ENCODE data around the gene ISL2.

ISL2 gene

GRCh38 chr15:76343313-76343996 lies 6.9 kb downstream of the ISL2 start:
- no peak for DNase-seq

- DNase-seq = no peak
Observed at GRCh38 chr15:76344893-76345582, 8.5 kb downstream of the ISL2 start.

- no peak for DNase-seq
Observed at GRCh38 chr15:76345583-76345879, 9.0 kb downstream of the ISL2 start.

DNA sequence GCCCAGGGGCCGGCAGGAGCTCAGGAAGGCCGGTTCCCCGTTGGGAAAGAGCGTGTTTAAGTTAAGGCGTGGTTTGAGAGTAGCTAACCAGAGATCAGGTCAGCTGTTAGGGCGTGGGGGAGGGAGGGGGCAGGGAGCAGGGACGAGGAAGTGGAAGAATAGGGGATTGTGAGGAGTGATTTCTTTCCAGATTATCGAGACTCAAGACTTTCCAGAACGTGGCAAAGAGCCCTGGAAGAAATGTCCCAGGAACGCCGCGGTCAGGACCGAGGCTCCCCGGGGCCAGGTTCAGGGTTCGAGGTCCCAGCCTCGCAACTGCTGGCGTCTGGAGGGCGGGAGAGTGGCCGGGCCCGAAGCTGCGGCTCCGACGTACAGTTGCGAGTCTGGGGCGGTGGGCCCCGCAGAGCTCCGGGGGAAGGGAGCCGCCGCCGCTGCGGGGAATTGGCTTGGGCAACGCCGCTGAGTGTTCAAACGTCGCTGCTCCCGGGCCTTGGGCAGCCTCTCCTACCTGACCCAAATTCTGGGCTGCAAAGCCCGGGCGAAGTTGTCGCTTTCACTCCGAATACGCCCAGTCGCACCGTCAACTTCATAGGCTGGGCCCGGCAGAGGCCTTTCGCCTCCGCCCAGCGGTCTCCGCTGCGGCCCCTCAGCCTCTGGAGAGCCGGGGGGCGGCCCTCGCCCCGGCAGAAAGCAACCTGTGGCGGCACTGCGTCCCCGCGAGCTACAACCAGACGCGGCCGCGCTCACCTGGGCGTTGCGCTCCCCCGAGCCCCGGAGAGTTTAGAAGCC lies 9.5 kb downstream of the ISL2 start:
- DNase-seq = no peak

DNA sequence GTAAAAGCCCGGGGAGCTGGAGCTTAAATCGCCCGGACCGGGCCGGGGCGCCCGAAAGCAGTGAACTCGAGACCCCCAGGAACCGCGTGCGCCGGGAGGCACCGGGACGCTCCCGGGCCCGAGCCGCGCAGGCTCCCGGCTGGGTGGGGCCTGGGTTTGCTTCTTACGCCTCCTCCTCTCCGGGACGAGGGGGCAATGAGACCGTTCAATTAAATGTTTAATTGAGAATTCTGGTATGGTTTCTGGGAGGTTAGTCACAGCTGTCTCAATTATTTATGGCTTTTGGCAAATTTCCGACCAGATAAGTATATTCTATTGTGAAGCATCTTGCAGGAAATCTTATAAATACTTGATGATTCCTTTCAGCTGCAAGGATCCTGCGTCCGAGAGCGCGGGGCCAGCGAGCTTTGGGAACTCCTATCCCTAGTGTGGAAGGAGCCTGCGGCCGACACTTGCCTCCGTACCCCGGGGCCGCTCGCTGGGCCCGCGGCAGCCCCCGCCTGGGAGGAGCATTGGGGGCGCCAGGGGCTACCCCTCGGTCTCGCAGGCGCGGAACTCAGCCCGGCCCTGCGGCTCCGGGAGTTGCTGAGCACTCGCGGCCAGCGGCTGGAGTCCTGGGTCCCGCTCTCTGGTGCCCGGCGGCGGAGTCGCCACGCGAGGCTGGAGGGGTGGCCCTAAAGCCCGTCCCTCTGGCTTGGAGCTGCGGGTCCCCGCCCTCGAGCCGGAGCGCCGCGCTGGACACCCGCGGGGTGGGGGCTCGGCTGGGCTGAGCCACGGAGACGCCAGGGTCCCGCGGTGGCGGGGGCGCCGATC lies 10.3 kb downstream of the ISL2 start:
- DNase-seq = no peak

DNA sequence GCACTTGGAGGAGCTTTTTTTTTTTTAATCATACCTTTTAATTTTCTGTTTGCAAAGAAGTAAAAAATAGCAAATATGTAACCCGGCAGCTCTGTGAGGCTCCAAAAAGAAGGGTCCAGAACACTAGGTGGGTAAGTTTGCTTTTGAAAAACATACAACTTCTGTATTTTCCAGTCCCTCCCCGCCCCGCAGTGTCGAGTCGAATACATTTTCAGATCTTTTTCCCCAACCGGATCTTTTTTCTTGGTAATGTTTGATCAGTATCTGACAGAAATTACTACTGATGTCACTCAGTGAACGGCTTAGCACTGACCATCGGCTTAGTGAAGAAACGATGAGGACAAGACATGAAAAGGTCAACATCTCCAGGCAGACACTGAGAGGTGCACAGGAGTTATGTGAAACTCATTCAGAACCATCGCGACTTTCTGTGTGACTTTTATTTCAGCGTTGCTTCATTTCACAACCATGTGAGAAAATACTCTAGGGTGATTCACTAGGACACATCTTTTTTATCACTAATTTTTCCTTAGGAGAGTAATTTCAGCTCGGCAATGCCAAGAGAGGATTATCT lies 11.0 kb downstream of the ISL2 start:
- no peak for DNase-seq

DNA sequence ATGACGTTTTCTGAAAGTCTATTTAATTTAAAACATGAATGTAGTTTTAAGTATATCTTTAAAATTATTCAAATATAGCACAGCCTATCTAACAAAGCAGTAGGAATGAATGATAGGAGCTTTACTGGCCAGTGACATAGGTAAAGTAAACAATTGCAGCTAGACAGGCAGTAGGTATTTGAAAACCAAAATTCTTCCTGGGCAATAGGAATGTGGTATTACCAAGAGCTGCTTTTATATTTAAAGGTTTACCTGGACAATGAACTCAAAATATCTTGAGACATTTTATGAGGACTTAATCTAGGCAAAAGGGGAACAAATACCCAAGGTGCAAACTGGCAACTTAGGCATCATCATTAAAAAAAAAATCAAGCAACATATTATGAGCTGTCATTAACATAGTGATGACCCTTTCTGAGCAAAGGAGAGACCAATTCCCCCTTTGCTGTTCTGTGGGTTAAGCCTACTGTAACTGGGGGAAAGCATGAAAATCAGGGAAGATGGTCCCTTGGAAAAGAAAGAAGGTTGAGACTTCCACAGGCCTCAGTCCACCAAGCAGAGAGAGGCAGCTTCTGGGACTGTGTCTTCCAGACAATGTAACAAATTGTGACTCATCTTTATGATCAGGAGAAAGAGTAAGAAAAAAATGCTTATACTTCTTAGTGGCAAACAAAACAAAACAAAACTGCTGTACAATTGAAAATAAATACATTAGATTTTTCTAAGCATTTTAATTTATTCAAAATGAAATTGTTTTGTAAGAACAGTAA lies 12.9 kb downstream of the ISL2 start:
- no peak for DNase-seq

DNA sequence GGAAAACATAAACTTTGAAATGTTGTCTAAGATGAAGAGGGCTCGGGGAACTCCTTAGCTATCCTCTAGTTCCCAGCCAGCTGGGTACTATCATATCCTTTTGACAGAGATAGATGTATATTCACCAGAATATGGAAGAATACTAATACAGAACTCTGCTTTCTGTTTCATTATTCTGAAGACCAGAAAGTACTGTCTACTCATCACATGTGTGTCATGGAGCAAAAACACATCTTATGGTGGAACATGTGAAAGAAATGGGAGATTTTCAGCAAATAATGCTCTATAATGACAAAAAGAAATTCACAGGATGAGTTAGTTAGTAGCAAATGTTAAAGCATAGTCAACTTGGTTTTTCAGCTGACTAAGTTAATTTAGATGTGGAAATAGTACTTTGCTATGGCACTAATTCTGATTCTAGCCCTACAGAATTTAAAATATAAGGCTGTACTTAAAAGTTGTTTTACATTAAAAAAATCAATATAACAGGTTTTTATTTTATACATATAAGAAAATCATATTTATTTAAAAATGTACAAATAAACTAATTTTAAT lies 16.5 kb downstream of the ISL2 start:
- DNase-seq = no peak

DNA sequence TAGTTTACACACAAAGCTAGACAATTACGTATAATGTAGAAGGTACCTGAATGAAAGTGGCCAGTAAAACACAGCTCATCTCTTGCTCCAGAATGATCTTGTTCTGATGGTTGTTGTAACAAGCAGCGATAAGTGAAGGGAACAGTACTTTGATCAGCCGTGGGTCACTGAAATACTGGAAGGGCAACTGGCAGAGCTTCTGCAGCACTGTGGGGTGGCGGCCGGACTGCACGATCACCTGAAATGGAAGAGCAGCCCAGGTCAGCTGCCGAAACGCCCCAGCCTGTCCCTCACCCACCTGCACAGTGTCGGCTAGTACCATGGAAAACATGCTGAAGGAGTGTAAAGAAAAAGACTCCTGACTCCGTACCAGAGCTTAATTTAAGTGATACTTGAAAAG lies 17.3 kb downstream of the ISL2 start:
- DNase-seq = no peak

- no peak for DNase-seq
Observed at GRCh38 chr15:76354823-76355440, 18.4 kb downstream of the ISL2 start.

GRCh38 chr15:76358453-76358852 lies 21.9 kb downstream of the ISL2 start:
- no peak for DNase-seq

- DNase-seq = no peak
Observed at GRCh38 chr15:76359152-76359551, 22.6 kb downstream of the ISL2 start.

GRCh38 chr15:76360416-76360815 lies 23.8 kb downstream of the ISL2 start:
- DNase-seq = no peak

DNA sequence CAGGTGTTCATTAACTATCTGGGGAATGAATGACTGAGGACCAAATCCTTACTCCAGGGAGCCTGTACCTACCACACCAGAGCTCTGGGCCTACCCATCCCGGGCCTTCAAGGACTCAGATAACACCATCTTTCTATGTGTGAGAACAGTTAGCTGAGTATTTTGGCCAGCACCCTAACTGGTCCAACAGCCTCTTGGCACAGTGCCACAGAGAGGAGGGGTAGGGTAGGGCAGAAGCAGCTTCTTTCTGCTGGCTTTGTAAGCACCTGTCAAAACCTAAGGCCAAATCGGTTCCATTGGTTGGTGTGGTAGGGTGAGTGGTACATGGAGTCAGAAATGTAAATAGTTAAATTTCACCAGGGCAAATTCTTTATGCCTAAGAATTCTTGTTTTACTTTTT lies 26.7 kb downstream of the ISL2 start:
- DNase-seq = no peak

DNA sequence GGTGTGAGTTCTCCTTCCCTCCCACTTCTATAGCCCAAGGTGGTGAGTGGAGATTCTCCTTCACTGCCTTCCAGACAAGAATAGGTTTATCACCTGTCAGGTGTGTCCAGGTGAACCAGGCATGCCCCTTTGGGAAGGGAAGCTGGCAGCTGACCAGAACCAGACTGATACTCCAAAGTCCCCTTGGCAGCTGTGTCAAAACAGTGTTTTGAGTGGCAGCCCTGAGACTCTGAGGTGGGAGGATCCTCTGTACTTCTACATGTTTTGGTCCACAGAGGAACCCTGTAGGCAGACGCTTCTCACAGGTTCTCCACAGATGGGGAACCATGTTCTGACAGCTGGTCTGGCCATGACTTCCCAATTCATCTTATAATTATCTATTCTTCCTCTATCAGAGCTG lies 30.1 kb downstream of the ISL2 start:
- DNase-seq = no peak

DNA sequence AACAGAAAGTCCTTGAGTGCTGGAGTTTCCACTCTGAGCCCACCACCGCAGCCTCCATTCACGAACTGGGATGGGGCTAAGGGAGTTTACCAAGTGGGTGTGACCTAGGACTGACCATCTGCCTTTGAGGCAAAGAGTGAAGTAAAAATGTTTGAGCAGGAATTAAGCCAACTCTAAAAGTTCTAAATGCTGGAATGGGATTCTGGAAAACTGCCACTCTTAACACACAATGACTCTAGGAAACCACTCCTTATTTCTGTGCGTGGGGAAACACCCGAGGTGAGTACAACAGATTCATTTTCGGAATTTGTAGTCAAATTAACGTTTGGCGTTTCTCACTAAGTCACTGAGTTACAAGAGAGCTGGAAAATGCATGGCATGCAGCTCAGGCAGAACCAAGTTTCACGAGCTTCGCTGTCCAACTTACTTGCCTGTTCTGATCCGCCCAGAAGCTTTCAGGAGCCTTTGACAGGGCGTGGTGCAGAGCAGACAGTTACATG lies 31.6 kb downstream of the ISL2 start:
- no peak for DNase-seq

DNA sequence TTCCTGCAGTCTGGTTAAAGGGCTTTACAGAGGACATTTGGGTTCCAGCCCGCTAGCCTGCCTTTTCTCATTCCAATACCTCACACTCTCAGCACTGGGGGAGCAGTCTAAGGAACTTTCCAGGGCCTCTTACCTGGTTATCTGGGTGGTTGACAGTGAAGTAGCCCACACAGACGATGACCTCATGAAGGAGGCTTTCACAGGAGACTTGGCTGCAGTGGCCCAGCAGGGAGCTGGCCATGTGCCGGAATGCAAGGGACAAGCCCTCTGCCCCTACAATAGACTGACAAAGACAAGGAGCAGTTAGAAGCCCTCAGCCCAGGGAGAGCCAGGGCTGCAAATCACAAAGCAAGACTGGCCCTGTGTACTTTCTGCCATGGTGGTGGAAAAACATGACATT lies 39.5 kb downstream of the ISL2 start:
- DNase-seq = no peak

DNA sequence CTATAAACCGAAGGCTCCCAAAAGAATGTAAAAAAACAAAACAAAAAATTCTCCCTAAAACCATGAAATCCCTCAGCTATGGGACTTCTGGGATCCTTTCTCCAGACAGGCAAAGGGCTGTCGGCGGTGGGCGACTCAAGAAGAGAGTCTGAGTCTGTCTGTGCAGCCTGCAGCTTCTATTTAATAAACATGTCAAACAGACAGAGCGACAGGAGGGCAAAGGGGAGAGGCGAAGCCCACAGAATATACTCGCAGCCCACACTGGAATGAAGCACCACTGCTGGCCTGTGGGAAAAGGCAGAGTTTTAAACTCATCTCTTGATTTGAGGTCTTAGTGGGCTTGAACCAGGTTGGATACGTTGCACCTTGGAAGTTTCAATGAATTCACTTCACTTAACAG lies 40.2 kb downstream of the ISL2 start:
- DNase-seq = no peak

DNA sequence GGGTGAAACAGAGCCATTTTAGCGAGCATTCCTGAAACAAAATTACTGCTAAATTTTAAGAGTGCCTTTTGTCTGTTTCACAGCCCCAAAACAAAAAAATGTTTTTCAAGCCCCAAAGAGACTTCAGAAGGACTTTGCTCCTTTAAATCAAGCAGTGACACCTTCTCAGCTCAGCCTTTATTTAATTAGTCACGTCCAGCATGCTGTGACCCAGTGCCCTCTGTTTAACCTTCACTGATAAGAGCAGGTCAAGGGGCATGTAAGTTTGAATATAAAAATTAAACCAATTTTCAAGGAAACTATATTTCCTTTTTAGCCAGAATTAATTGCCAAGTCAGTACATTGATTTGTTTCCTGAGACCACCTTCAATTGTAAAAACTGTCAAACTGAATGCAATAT lies 40.6 kb downstream of the ISL2 start:
- DNase-seq = no peak

GRCh38 chr15:76377751-76378150 lies 41.2 kb downstream of the ISL2 start:
- DNase-seq = no peak

- DNase-seq = no peak
Observed at GRCh38 chr15:76378691-76379090, 42.1 kb downstream of the ISL2 start.
